HEK293 (cell line): Measurements from ENCODE around the gene CWH43.

Experiments used
- CTCF ChIA-PET: fragments of 350-600 bp; formaldehyde crosslinking; extraction: SDS; loops from one replicate; lab custom pipeline; 2021; ENCODE audit warnings: antibody characterized with exemption; lab: Yijun Ruan, JAX
- POLR2A ChIA-PET: fragments of 300-600 bp; formaldehyde crosslinking; extraction: SDS; loops from one replicate; lab custom pipeline; 2020; ENCODE audit warnings: antibody characterized with exemption, inconsistent platforms; lab: Yijun Ruan, JAX
- H3K27ac ChIP-seq: fragments of 200-500 bp; sonication (Bioruptor generic); 2 replicates; pipeline ENCODE4 v1.5.1; 2014; ENCODE audit warnings: low read depth, low read length, control low read depth, inconsistent platforms; ENCODE audit errors: extremely low read depth
- H3K36me3 ChIP-seq, 2 experiments: fragments of 200-500 bp in 1 of 2; sonication (Bioruptor generic) in 1 of 2; 1 replicate in 1 of 2; 2 replicates in 1 of 2; pipeline ENCODE4 v1.5.1; 2014 to 2017; ENCODE audit warnings: inconsistent platforms in 2 of 2, low read length in 2 of 2; ENCODE audit not compliant: control insufficient read depth in 2 of 2, insufficient read depth in 1 of 2
- H3K4me1 ChIP-seq: fragments of 200-500 bp; sonication (Bioruptor generic); 2 replicates; pipeline ENCODE4 v1.5.1; 2014; ENCODE audit warnings: mild to moderate bottlenecking, low read length, inconsistent platforms; ENCODE audit not compliant: control insufficient read depth, insufficient read depth
- H3K4me3 ChIP-seq: 2 replicates; pipeline ENCODE4 v1.5.1; 2011; ENCODE audit warnings: low read depth, mild to moderate bottlenecking, control low read depth, low read length, moderate library complexity
- H3K9me3 ChIP-seq: fragments of 200-500 bp; sonication (Bioruptor generic); 2 replicates; pipeline ENCODE4 v1.5.1; 2014; ENCODE audit warnings: low read depth, low read length, inconsistent platforms; ENCODE audit not compliant: control insufficient read depth, insufficient read depth
- IKZF3 ChIP-seq: fragments of 450-650 bp; IDR thresholded peaks from 2 replicates; pipeline ENCODE4 v1.5.0; 2018; ENCODE audit warnings: missing biosample characterization, mild to moderate bottlenecking, missing genetic modification characterization, moderate library complexity
- MEIS1 ChIP-seq: sonication (generic); formaldehyde crosslinking; IDR thresholded peaks from 2 replicates; pipeline ENCODE4 v1.8.1; 2022; ENCODE audit warnings: missing genetic modification reagents, mild to moderate bottlenecking, borderline replicate concordance
- MZF1 ChIP-seq: fragments of 450-650 bp; formaldehyde crosslinking; IDR thresholded peaks from 2 replicates; pipeline ENCODE4 v1.5.1; 2017; ENCODE audit warnings: missing biosample characterization, missing genetic modification characterization, borderline replicate concordance
- RBAK ChIP-seq: fragments of 450-650 bp; formaldehyde crosslinking; IDR thresholded peaks from 2 replicates; pipeline ENCODE4 v1.5.1; 2016; ENCODE audit warnings: missing biosample characterization, missing genetic modification characterization
- SCRT2 ChIP-seq: fragments of 450-650 bp; formaldehyde crosslinking; IDR thresholded peaks from 2 replicates; pipeline ENCODE4 v1.5.1; 2016; ENCODE audit warnings: missing biosample characterization, missing genetic modification characterization
- SP3 ChIP-seq: fragments of 450-650 bp; formaldehyde crosslinking; IDR thresholded peaks from 2 replicates; pipeline ENCODE4 v1.5.1; 2016; ENCODE audit warnings: missing biosample characterization, missing genetic modification characterization
- ZBTB48 ChIP-seq: fragments of 450-650 bp; formaldehyde crosslinking; IDR thresholded peaks from 2 replicates; pipeline ENCODE4 v1.5.1; 2016; ENCODE audit warnings: missing biosample characterization, missing genetic modification characterization
- ZFP37 ChIP-seq: fragments of 450-650 bp; formaldehyde crosslinking; IDR thresholded peaks from 2 replicates; pipeline ENCODE4 v1.5.1; 2016; ENCODE audit warnings: missing biosample characterization, missing genetic modification characterization
- ZNF114 ChIP-seq: fragments of 450-650 bp; formaldehyde crosslinking; IDR thresholded peaks from 2 replicates; pipeline ENCODE4 v1.5.0; 2017; ENCODE audit warnings: missing biosample characterization, missing genetic modification characterization
- ZNF138 ChIP-seq: fragments of 450-650 bp; formaldehyde crosslinking; IDR thresholded peaks from 2 replicates; pipeline ENCODE4 v1.5.1; 2016; ENCODE audit warnings: missing biosample characterization, missing genetic modification characterization, borderline replicate concordance
- ZNF169 ChIP-seq: fragments of 450-650 bp; formaldehyde crosslinking; IDR thresholded peaks from 2 replicates; pipeline ENCODE4 v1.5.1; 2016; ENCODE audit warnings: missing biosample characterization, missing genetic modification characterization
- ZNF175 ChIP-seq: fragments of 450-650 bp; formaldehyde crosslinking; IDR thresholded peaks from 2 replicates; pipeline ENCODE4 v1.5.1; 2016; ENCODE audit warnings: missing biosample characterization, missing genetic modification characterization
- ZNF2 ChIP-seq: fragments of 450-650 bp; formaldehyde crosslinking; IDR thresholded peaks from 2 replicates; pipeline ENCODE4 v1.5.1; 2016; ENCODE audit warnings: missing biosample characterization, missing genetic modification characterization
- ZNF302 ChIP-seq: fragments of 450-650 bp; formaldehyde crosslinking; IDR thresholded peaks from 2 replicates; pipeline ENCODE4 v1.5.1; 2016; ENCODE audit warnings: missing biosample characterization, missing genetic modification characterization, low read depth
- ZNF366 ChIP-seq: fragments of 450-650 bp; formaldehyde crosslinking; conservative IDR thresholded peaks from 2 replicates; pipeline ENCODE4 v1.5.1; 2016; ENCODE audit warnings: missing biosample characterization, missing genetic modification characterization
- ZNF404 ChIP-seq: fragments of 450-650 bp; formaldehyde crosslinking; IDR thresholded peaks from 2 replicates; pipeline ENCODE4 v1.5.1; 2017; ENCODE audit warnings: missing biosample characterization, missing genetic modification characterization
- ZNF654 ChIP-seq: fragments of 450-650 bp; formaldehyde crosslinking; IDR thresholded peaks from 2 replicates; pipeline ENCODE4 v1.5.1; 2016; ENCODE audit warnings: low read depth, missing biosample characterization, missing genetic modification characterization
- ZSCAN16 ChIP-seq: fragments of 450-650 bp; formaldehyde crosslinking; IDR thresholded peaks from 2 replicates; pipeline ENCODE4 v1.5.1; 2016; ENCODE audit warnings: missing biosample characterization, missing genetic modification characterization
- ZSCAN30 ChIP-seq: fragments of 450-650 bp; IDR thresholded peaks from 2 replicates; pipeline ENCODE4 v1.5.1; 2018; ENCODE audit warnings: missing biosample characterization, mild to moderate bottlenecking, missing genetic modification characterization, moderate library complexity
- TF ChIP-seq, protein P1 (sequence below): fragments of 450-650 bp; formaldehyde crosslinking; IDR thresholded peaks from 2 replicates; pipeline ENCODE4 v1.5.1; 2017; ENCODE audit warnings: missing biosample characterization, missing genetic modification characterization
- TF ChIP-seq, protein P2 (sequence below): fragments of 450-650 bp; formaldehyde crosslinking; IDR thresholded peaks from 2 replicates; pipeline ENCODE4 v1.5.1; 2016; ENCODE audit warnings: missing biosample characterization, missing genetic modification characterization
- TF ChIP-seq, protein P3 (sequence below): fragments of 450-650 bp; formaldehyde crosslinking; conservative IDR thresholded peaks from 2 replicates; pipeline ENCODE4 v1.5.1; 2016; ENCODE audit warnings: low read depth, missing biosample characterization, missing genetic modification characterization
- TF ChIP-seq, protein P4 (sequence below): fragments of 450-650 bp; IDR thresholded peaks from 2 replicates; pipeline ENCODE4 v1.5.1; 2018; ENCODE audit warnings: missing biosample characterization, missing genetic modification characterization
- TF ChIP-seq, protein P5 (sequence below): fragments of 450-650 bp; formaldehyde crosslinking; IDR thresholded peaks from 2 replicates; pipeline ENCODE4 v1.5.0; 2017; ENCODE audit warnings: missing biosample characterization, missing genetic modification characterization, borderline replicate concordance

The CWH43 gene

DNA sequence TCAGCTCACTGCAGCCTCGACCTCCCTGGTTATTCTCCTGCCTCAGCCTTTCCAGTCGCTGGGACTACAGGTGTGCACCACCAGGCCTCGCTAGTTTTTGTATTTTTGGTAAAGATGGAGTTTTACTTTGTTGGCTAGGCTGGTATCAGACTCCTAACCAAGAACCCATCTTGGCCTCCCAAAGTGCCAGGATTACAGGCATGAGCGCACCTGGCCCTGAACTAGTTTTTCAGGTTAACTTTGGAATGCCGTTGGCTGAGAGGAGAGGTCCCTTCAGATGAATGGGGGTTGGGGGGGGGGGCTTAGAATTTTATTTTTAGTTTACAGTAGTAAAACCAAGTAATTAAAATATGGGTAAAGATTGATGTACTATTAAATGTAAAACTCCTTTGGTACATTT lies 23.4 kb upstream of the CWH43 start (continued):
- TF ChIP-seq ZNF138 (tag by site-specific recombination) (no peak), ZNF2 (tag by site-specific recombination) (no peak)
- TF ChIP-seq, protein P1, sequence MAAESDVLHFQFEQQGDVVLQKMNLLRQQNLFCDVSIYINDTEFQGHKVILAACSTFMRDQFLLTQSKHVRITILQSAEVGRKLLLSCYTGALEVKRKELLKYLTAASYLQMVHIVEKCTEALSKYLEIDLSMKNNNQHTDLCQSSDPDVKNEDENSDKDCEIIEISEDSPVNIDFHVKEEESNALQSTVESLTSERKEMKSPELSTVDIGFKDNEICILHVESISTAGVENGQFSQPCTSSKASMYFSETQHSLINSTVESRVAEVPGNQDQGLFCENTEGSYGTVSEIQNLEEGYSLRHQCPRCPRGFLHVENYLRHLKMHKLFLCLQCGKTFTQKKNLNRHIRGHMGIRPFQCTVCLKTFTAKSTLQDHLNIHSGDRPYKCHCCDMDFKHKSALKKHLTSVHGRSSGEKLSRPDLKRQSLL (tag by site-specific recombination): no peak

DNA sequence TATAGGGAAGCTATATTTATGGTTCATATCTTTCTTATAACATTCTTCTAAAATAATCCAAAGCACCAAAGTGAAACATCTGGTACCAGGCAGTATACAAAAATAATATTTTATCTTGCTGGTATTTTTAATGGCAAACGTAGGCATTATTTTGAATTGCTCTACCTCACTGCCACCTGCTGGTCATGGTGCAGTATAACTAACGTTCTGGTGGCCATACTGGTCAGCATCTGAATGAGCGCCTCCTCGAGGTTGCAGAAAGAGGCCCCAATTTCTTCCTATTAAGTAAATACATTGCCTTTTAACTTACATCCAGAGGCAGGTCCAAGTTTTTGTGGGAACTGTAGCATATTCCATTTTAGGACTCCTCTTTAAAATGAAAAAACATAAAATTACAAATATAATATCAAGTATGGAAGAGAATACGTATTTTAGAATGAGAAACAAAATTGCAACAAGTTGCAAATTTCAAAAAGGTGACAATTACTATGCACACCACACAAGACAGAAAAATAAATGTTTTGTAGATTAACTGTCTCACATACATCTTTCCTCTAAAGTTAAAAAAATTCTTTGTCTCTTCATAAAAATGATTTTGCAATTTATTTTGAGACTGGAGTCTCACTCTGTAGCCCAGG lies 22.9 kb upstream of the CWH43 start:
- CTCF ChIA-PET: interaction anchor here (0.7 to 4.8 kb wide), 8 partner anchors 12 to 385 kb away, joined by 3 to 26 read pairs (median 4); partner anchors contain the start of gene FRYL
- H3K36me3 ChIP-seq: no peaks in the 10 kb centered on the region
- TF ChIP-seq, protein P2, sequence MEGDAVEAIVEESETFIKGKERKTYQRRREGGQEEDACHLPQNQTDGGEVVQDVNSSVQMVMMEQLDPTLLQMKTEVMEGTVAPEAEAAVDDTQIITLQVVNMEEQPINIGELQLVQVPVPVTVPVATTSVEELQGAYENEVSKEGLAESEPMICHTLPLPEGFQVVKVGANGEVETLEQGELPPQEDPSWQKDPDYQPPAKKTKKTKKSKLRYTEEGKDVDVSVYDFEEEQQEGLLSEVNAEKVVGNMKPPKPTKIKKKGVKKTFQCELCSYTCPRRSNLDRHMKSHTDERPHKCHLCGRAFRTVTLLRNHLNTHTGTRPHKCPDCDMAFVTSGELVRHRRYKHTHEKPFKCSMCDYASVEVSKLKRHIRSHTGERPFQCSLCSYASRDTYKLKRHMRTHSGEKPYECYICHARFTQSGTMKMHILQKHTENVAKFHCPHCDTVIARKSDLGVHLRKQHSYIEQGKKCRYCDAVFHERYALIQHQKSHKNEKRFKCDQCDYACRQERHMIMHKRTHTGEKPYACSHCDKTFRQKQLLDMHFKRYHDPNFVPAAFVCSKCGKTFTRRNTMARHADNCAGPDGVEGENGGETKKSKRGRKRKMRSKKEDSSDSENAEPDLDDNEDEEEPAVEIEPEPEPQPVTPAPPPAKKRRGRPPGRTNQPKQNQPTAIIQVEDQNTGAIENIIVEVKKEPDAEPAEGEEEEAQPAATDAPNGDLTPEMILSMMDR: peak; percentile 40; the same call in 1 of the 2 replicates
- TF ChIP-seq, protein P3, sequence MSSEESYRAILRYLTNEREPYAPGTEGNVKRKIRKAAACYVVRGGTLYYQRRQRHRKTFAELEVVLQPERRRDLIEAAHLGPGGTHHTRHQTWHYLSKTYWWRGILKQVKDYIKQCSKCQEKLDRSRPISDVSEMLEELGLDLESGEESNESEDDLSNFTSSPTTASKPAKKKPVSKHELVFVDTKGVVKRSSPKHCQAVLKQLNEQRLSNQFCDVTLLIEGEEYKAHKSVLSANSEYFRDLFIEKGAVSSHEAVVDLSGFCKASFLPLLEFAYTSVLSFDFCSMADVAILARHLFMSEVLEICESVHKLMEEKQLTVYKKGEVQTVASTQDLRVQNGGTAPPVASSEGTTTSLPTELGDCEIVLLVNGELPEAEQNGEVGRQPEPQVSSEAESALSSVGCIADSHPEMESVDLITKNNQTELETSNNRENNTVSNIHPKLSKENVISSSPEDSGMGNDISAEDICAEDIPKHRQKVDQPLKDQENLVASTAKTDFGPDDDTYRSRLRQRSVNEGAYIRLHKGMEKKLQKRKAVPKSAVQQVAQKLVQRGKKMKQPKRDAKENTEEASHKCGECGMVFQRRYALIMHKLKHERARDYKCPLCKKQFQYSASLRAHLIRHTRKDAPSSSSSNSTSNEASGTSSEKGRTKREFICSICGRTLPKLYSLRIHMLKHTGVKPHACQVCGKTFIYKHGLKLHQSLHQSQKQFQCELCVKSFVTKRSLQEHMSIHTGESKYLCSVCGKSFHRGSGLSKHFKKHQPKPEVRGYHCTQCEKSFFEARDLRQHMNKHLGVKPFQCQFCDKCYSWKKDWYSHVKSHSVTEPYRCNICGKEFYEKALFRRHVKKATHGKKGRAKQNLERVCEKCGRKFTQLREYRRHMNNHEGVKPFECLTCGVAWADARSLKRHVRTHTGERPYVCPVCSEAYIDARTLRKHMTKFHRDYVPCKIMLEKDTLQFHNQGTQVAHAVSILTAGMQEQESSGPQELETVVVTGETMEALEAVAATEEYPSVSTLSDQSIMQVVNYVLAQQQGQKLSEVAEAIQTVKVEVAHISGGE (tag by site-specific recombination): no peak
- TF ChIP-seq ZNF302 (tag by site-specific recombination) (no peak), ZFP37 (tag by site-specific recombination) (no peak), SCRT2 (tag by site-specific recombination) (peak; percentile 72), IKZF3 (tag by site-specific recombination) (no peak), ZSCAN16 (no peak), ZNF654 (peak; percentile 83), ZBTB48 (no peak), ZNF366 (no peak), ZSCAN30 (tag by site-specific recombination) (no peak), ZNF175 (tag by site-specific recombination) (no peak), RBAK (tag by site-specific recombination) (no peak), ZNF404 (tag by site-specific recombination) (no peak), ZNF169 (tag by site-specific recombination) (no peak), MZF1 (tag by site-specific recombination) (no peak), ZNF114 (tag by site-specific recombination) (no peak), SP3 (no peak), MEIS1 (CRISPR knock-in tag) (no peak)
- TF ChIP-seq, protein P4, sequence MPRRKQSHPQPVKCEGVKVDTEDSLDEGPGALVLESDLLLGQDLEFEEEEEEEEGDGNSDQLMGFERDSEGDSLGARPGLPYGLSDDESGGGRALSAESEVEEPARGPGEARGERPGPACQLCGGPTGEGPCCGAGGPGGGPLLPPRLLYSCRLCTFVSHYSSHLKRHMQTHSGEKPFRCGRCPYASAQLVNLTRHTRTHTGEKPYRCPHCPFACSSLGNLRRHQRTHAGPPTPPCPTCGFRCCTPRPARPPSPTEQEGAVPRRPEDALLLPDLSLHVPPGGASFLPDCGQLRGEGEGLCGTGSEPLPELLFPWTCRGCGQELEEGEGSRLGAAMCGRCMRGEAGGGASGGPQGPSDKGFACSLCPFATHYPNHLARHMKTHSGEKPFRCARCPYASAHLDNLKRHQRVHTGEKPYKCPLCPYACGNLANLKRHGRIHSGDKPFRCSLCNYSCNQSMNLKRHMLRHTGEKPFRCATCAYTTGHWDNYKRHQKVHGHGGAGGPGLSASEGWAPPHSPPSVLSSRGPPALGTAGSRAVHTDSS: no peak
- TF ChIP-seq, protein P5, sequence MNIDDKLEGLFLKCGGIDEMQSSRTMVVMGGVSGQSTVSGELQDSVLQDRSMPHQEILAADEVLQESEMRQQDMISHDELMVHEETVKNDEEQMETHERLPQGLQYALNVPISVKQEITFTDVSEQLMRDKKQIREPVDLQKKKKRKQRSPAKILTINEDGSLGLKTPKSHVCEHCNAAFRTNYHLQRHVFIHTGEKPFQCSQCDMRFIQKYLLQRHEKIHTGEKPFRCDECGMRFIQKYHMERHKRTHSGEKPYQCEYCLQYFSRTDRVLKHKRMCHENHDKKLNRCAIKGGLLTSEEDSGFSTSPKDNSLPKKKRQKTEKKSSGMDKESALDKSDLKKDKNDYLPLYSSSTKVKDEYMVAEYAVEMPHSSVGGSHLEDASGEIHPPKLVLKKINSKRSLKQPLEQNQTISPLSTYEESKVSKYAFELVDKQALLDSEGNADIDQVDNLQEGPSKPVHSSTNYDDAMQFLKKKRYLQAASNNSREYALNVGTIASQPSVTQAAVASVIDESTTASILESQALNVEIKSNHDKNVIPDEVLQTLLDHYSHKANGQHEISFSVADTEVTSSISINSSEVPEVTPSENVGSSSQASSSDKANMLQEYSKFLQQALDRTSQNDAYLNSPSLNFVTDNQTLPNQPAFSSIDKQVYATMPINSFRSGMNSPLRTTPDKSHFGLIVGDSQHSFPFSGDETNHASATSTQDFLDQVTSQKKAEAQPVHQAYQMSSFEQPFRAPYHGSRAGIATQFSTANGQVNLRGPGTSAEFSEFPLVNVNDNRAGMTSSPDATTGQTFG (tag by site-specific recombination): no peak
- POLR2A ChIA-PET: interaction anchor here (0.7 kb wide), 1 partner anchor 1512 kb away, joined by 4 read pairs; no protein-coding TSS in a partner anchor
- no peak overlapping the region for H3K27ac ChIP-seq
- H3K4me3 ChIP-seq: no peak overlapping the region
- H3K4me1 ChIP-seq: no peaks in the 10 kb centered on the region
- H3K9me3 ChIP-seq: no peaks in the 10 kb centered on the region
